Breast epithelium (tissue), 3 donors: ENCODE data around the gene HEXD.

Experiments used
- CTCF ChIP-seq, 3 donors: fragments of 450-650 bp; IDR thresholded peaks; one replicate each; pipeline ENCODE4 v1.5.1; 2016 to 2017; ENCODE audit warnings: antibody characterized with exemption in 3 of 3, mild to moderate bottlenecking in 3 of 3, moderate library complexity in 3 of 3
- POLR2A ChIP-seq: fragments of 450-650 bp; IDR thresholded peaks from one replicate; pipeline ENCODE4 v1.6.1; 2016; ENCODE audit warnings: antibody characterized with exemption, mild to moderate bottlenecking, moderate library complexity

GRCh38 chr17:82369211-82369610 lies 48.9 kb upstream of the HEXD start:
- TF ChIP-seq POLR2A (no peak), CTCF (IDR thresholded peaks at IDR 0.05) (no peak)
